Measurements from ENCODE around the gene LBHD2. TPM values are rescaled to one million over a fixed set of nuclear protein-coding genes. Genes with fewer than 3 reads are reported as not detected.

Gene LBHD2
- total and polyA plus RNA-seq, 2 experiments from 2014 or later, result not detected

GRCh38 chr14:103094406-103095209, 10.6 kb downstream of the LBHD2 start, which contains the start of gene EXOC3L4:
EXOC3L4 (plus strand) TSS chr14:103094725; CDS start chr14:103100220, 5,495 bp downstream.
- Mint-ChIP-seq H3K27me3 (ENCODE audit: insufficient read depth, low read depth, poor library complexity) (peaks cover 21% of the 10 kb centered on the region), H3K9me3 (no peaks in the 10 kb centered on the region), H3K4me3 (no peak within 1 kb of the TSS), H3K36me3 (ENCODE audit: low read depth) (no peaks in the 10 kb centered on the region), H3K4me1 (peaks cover 16% of the 10 kb centered on the region), H3K27ac (no peak within 1 kb of the TSS)
- Histone ChIP-seq H3K27me3 (ENCODE audit: insufficient read depth) (peaks cover 12% of the 10 kb centered on the region; the same call in 1 of the 2 replicates), H3K27ac (ENCODE audit: low read depth) (no peak within 1 kb of the TSS), H4K20me1 (replicated peaks; ENCODE audit: insufficient read depth) (no peaks in the 10 kb centered on the region), H3K9me2 (ENCODE audit: insufficient read depth) (no peaks in the 10 kb centered on the region), H3K36me3 (ENCODE audit: insufficient read depth) (no peaks in the 10 kb centered on the region), H3K79me2 (replicated peaks; ENCODE audit: insufficient read depth) (no peaks in the 10 kb centered on the region), H3F3A (replicated peaks; ENCODE audit: low read depth) (0 out of 2 replicates have a peak, but pooled peaks cover 4% of the 10 kb centered on the region), H3K4me3 (no peak within 1 kb of the TSS), H3K4me1 (ENCODE audit: insufficient read depth) (peaks cover 11% of the 10 kb centered on the region), H3K4me2 (no peak within 1 kb of the TSS), H2AFZ (no peak within 1 kb of the TSS)
- ATAC-seq (no peak), DNase-seq (ENCODE audit: low spot score) (no peak)
- TF ChIP-seq CREB1 (CRISPR knock-in tag; IDR thresholded peaks at IDR 0.05; ENCODE audit: low read depth) (no peak), STAT1 (IDR thresholded peaks at IDR 0.05; ENCODE audit: unreplicated experiment) (no peak)

GRCh38 chr14:103095210-103095778, 11.3 kb downstream of the LBHD2 start:
- peaks cover 16% of the 10 kb centered on the region for H3K4me1 Mint-ChIP-seq
- H3K4me3 Mint-ChIP-seq, result no peak overlapping the region
- Histone ChIP-seq H3K36me3 (ENCODE audit: insufficient read depth) (no peaks in the 10 kb centered on the region), H3K27me3 (ENCODE audit: insufficient read depth) (peaks cover 9% of the 10 kb centered on the region; the same call in 1 of the 2 replicates), H2AFZ (no peak overlapping the region), H3K27ac (ENCODE audit: low read depth) (no peak overlapping the region), H3F3A (replicated peaks; ENCODE audit: low read depth) (0 out of 2 replicates have a peak, but pooled peaks cover 4% of the 10 kb centered on the region), H3K79me2 (replicated peaks; ENCODE audit: insufficient read depth) (no peaks in the 10 kb centered on the region), H3K4me1 (ENCODE audit: insufficient read depth) (peaks cover 11% of the 10 kb centered on the region), H3K4me3 (no peak overlapping the region), H3K9me2 (ENCODE audit: insufficient read depth) (no peaks in the 10 kb centered on the region), H4K20me1 (replicated peaks; ENCODE audit: insufficient read depth) (no peaks in the 10 kb centered on the region), H3K4me2 (no peak overlapping the region)
- no peaks in the 10 kb centered on the region for H3K36me3 Mint-ChIP-seq (ENCODE audit: low read depth)
- no peaks in the 10 kb centered on the region for H3K9me3 Mint-ChIP-seq
- no peak for ATAC-seq
- peaks cover 20% of the 10 kb centered on the region for H3K27me3 Mint-ChIP-seq (ENCODE audit: insufficient read depth, low read depth, poor library complexity)
- DNase-seq (ENCODE audit: low spot score), result no peak
- TF ChIP-seq STAT1 (IDR thresholded peaks at IDR 0.05; ENCODE audit: unreplicated experiment) (no peak), REST (IDR thresholded peaks at IDR 0.05; ENCODE audit: unreplicated experiment) (no peak), EZH2phosphoT487 (IDR thresholded peaks at IDR 0.05; ENCODE audit: unreplicated experiment) (no peak), POLR2AphosphoS5 (IDR thresholded peaks at IDR 0.05; ENCODE audit: low read depth) (no peak)
- H3K27ac Mint-ChIP-seq, result no peak overlapping the region

Data from GM23338 (cell line).